ENCODE data around the gene PQBP1.

DNA sequence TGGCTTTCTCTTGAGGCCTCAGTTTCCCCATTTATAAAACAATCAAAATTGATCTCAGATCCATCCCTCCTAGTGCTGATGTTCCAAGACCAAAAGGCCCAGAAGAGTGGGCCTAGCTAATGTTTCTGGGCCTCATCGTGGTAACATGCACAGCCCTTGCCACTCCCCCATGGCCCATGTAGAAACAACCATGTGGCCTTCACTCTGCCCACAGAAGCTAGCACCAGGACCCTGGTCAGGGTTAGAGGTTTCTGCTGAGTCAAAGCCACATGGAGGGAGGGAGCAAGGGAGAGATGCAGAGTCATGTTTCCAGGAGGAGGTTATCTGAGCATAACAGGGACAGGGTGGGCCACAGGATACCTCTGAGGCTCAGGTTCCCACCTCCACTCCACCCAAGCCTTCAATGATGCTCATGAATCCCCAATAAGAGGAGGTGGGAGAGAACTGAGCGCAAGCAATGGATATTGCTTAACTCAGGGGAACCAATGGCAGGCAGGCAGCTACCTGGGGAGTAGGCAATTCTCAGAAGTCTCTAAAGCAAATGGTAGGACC, 42.8 kb downstream of the PQBP1 start:
- TF ChIP-seq, protein P1, sequence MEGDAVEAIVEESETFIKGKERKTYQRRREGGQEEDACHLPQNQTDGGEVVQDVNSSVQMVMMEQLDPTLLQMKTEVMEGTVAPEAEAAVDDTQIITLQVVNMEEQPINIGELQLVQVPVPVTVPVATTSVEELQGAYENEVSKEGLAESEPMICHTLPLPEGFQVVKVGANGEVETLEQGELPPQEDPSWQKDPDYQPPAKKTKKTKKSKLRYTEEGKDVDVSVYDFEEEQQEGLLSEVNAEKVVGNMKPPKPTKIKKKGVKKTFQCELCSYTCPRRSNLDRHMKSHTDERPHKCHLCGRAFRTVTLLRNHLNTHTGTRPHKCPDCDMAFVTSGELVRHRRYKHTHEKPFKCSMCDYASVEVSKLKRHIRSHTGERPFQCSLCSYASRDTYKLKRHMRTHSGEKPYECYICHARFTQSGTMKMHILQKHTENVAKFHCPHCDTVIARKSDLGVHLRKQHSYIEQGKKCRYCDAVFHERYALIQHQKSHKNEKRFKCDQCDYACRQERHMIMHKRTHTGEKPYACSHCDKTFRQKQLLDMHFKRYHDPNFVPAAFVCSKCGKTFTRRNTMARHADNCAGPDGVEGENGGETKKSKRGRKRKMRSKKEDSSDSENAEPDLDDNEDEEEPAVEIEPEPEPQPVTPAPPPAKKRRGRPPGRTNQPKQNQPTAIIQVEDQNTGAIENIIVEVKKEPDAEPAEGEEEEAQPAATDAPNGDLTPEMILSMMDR (IDR thresholded peaks at IDR 0.05), result no peak
- no peak for TF ChIP-seq POLR2A (IDR thresholded peaks at IDR 0.05)
